Ovary (tissue), 9 donors: ENCODE measurements around the gene MYO1E. TPM values are rescaled to one million over a fixed set of nuclear protein-coding genes. Genes with fewer than 3 reads are reported as not detected.

ENCODE experiments used
- DNase-seq, 5 donors: peaks; one replicate each; pipeline ENCODE4 v3.0.0-alpha.2; 2019 to 2020
- H3K27ac ChIP-seq, 2 donors: fragments of 200-600 bp; one replicate each; pipeline versions ENCODE4 v1.5.1 to v1.8.0; 2019 to 2022
- H3K27me3 ChIP-seq: fragments of 200-600 bp; one replicate; pipeline ENCODE4 v1.8.0; 2022
- H3K36me3 ChIP-seq: fragments of 200-600 bp; sonication (generic); one replicate; pipeline ENCODE4 v1.5.1; 2019
- H3K4me1 ChIP-seq: one replicate; pipeline ENCODE4 v1.8.1; 2013; ENCODE audit warnings: mild to moderate bottlenecking, moderate library complexity; ENCODE audit not compliant: insufficient read depth
- H3K4me3 ChIP-seq: fragments of 200-600 bp; sonication (generic); one replicate; pipeline ENCODE4 v1.5.1; 2017
- H3K9me3 ChIP-seq, 2 donors: fragments of 200-600 bp in 1 of 2; sonication (generic) in 1 of 2; one replicate each; pipeline versions ENCODE4 v1.5.1 to v1.8.1; 2013 to 2019; ENCODE audit warnings: mild to moderate bottlenecking in 1 of 2, moderate library complexity in 1 of 2
- EP300 ChIP-seq: sonication (generic); formaldehyde crosslinking; IDR thresholded peaks from one replicate; pipeline ENCODE4 v1.6.1; 2017; ENCODE audit warnings: antibody characterized with exemption
- POLR2A ChIP-seq: fragments of 450-650 bp; IDR thresholded peaks from one replicate; pipeline ENCODE4 v1.6.1; 2017; ENCODE audit warnings: antibody characterized with exemption, mild to moderate bottlenecking, moderate library complexity
- WGBS, 3 donors: extraction: QIAGEN DNeasy Blood & Tissue Kit in 1 of 3; methylation state at CpG; one replicate each; pipeline versions ENCODE4 v1.1.5 to v1.1.7; 2013 to 2017; 5-methylcytosine and 5-hydroxymethylcytosine counted together
- intact Hi-C, 4 donors: fragments of 100-400 bp; cut with DNase I; formaldehyde crosslinking; loops; one replicate each; pipeline versions ENCODE4 v1.11.0 to v1.15.1; 2022 to 2023
- polyA plus RNA-seq, 2 donors: library from polyadenylated mRNA; stranded (reverse); fragments of 200-250 nt in 1 of 2; fragments of 350-450 nt in 1 of 2; fragmentation: Illumina TruSeq in 1 of 2; extraction: RNeasy Lipid Tissue Mini Kit (QIAGEN cat#74804) in 1 of 2; gene quantifications; one replicate each; pipeline ENCODE4 v1.2.3, GENCODE V29; 2013 to 2014
- total RNA-seq, 7 donors: library from RNA; depleted of rRNA in 2 of 7; stranded (reverse); fragments of >200 nt in 2 of 7; fragmentation: NEBNext Ultra II Directional in 3 of 7; extraction: Animal tissue kit (Norgen Biotek cat#: 25700) in 3 of 7; gene quantifications; one replicate each; pipeline versions ENCODE4 v1.1.0 to v1.2.4, GENCODE V29; 2016 to 2023
- TF ChIP-seq, protein P1 (sequence below), 3 donors: fragments of 450-650 bp in 2 of 3; fragments of 200-600 bp in 1 of 3; IDR thresholded peaks; one replicate each; pipeline versions ENCODE4 v1.5.1 to v1.8.0; 2016 to 2022; ENCODE audit warnings: antibody characterized with exemption in 3 of 3, mild to moderate bottlenecking in 1 of 3
- donor health status: DM: no; HTN: no; CAD: no; lungs with moderate emphysema.
- donor health status: DM: no; HTN: no; CAD: no.
- donor health status: Bipolar disorder and iron deficiency.
- donor health status: DM: yes; HTN: yes; CAD: no.
- donor health status: DM: no; HTN: no; CAD: no.
- donor health status: DM: yes; HTN: yes; CAD: no.

The MYO1E gene
- total and polyA plus RNA-seq, 9 donors: 11.6 to 96.0 (median 44.8) TPM

DNA sequence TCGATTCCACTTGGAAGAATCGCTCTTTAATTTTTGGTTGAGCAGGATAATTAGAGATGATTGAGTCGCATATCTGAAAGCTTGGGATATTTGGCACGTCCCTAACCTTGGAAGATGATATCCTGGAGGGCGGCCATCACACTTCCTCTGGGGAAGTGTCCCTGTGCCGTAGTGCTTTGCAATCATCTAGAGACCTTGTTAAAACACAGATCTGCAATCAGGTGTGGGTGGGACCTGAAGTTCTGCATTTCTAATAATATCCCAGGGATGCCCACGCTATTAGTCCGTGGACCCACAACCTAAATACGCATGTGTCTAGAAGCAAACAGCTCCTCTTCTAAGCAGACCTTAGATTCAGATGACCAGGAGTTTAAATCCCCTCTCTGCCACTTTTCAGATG lies 20.5 kb downstream of the MYO1E start:
- DNase-seq: no peak
- intact Hi-C loops: no loop called here
- Histone ChIP-seq H3K4me1 (peaks cover 1% of the 10 kb centered on the region), H3K9me3 (no peaks in the 10 kb centered on the region), H3K27me3 (no peaks in the 10 kb centered on the region), H3K27ac (no peak overlapping the region), H3K36me3 (no peaks in the 10 kb centered on the region), H3K4me3 (no peak overlapping the region)
- WGBS, 3 donors: 42 to 68% (median 52%) methylated on average over 9 of the region's 9 CpGs
- TF ChIP-seq, protein P1, sequence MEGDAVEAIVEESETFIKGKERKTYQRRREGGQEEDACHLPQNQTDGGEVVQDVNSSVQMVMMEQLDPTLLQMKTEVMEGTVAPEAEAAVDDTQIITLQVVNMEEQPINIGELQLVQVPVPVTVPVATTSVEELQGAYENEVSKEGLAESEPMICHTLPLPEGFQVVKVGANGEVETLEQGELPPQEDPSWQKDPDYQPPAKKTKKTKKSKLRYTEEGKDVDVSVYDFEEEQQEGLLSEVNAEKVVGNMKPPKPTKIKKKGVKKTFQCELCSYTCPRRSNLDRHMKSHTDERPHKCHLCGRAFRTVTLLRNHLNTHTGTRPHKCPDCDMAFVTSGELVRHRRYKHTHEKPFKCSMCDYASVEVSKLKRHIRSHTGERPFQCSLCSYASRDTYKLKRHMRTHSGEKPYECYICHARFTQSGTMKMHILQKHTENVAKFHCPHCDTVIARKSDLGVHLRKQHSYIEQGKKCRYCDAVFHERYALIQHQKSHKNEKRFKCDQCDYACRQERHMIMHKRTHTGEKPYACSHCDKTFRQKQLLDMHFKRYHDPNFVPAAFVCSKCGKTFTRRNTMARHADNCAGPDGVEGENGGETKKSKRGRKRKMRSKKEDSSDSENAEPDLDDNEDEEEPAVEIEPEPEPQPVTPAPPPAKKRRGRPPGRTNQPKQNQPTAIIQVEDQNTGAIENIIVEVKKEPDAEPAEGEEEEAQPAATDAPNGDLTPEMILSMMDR (IDR thresholded peaks at IDR 0.05): no peak
- TF ChIP-seq EP300 (no peak), POLR2A (no peak)

DNA sequence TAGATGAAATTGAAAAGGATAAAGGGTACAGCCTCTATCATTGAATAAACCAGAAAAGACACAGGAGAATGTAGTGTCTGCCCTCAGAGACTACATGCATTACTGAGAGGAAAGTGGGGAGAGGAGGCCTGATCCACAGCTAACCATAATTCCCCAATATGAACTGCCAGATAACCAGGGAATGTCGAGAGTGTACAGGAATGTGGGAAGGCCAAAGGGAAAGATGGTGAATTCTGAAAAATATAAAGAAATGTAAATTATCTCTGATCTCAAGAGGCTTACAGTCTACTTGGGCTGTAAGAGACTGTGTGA lies 22.3 kb downstream of the MYO1E start:
- H3K4me3 ChIP-seq: no peak overlapping the region
- H3K36me3 ChIP-seq: no peaks in the 10 kb centered on the region
- 38 to 46% (median 38%) methylated on average over 1 of the region's 1 CpG for WGBS, 3 donors
- intact Hi-C loops: no loop called here
- no peak for DNase-seq
- no peak for TF ChIP-seq EP300
- no peak for TF ChIP-seq POLR2A
- TF ChIP-seq, protein P1 (IDR thresholded peaks at IDR 0.05): no peak
- no peak overlapping the region for H3K27ac ChIP-seq
- peaks cover 4% of the 10 kb centered on the region for H3K4me1 ChIP-seq
- H3K27me3 ChIP-seq: no peaks in the 10 kb centered on the region
- H3K9me3 ChIP-seq: no peaks in the 10 kb centered on the region

GRCh38 chr15:59349680-59350420 lies 22.8 kb downstream of the MYO1E start:
- DNase-seq: peak in 2 of 5 donors; percentile 26 to 46
- TF ChIP-seq EP300 (no peak), POLR2A (no peak)
- TF ChIP-seq, protein P1 (IDR thresholded peaks at IDR 0.05): no peak
- H3K36me3 ChIP-seq: no peaks in the 10 kb centered on the region
- H3K27ac ChIP-seq: no peak overlapping the region
- H3K9me3 ChIP-seq: no peaks in the 10 kb centered on the region
- H3K4me3 ChIP-seq: no peak overlapping the region
- 40 to 49% (median 46%) methylated on average over 4 of the region's 4 CpGs for WGBS, 3 donors
- H3K27me3 ChIP-seq: no peaks in the 10 kb centered on the region
- H3K4me1 ChIP-seq: peaks cover 4% of the 10 kb centered on the region
- intact Hi-C loops: no loop called here

- TF ChIP-seq POLR2A: no peak
- no peak for TF ChIP-seq EP300
- TF ChIP-seq, protein P1 (IDR thresholded peaks at IDR 0.05): no peak
- Histone ChIP-seq H3K27ac (no peak overlapping the region), H3K27me3 (no peaks in the 10 kb centered on the region), H3K4me3 (no peak overlapping the region), H3K9me3 (no peaks in the 10 kb centered on the region), H3K36me3 (no peaks in the 10 kb centered on the region), H3K4me1 (peaks cover 4% of the 10 kb centered on the region)
- intact Hi-C loops: no loop called here
- WGBS, 3 donors: 88 to 94% (median 93%) methylated on average over 5 of the region's 5 CpGs
- no peak for DNase-seq
Observed at GRCh38 chr15:59347915-59348314, 24.8 kb downstream of the MYO1E start.
